Peyer's patch (tissue), 4 donors: ENCODE data around the gene SLF2.

Experiments used
- POLR2A ChIP-seq, 2 donors: fragments of 450-650 bp; IDR thresholded peaks; one replicate each; pipeline ENCODE4 v1.5.1; 2017; ENCODE audit warnings: antibody characterized with exemption in 2 of 2, mild to moderate bottlenecking in 2 of 2, moderate library complexity in 2 of 2
- TF ChIP-seq, protein P1 (sequence below), 6 experiments: fragments of 450-650 bp in 4 of 6; fragments of 200-600 bp in 2 of 6; sonication (generic) in 1 of 6; IDR thresholded peaks; one replicate each; pipeline ENCODE4 v1.5.1; 2017 to 2019; ENCODE audit warnings: antibody characterized with exemption in 6 of 6, mild to moderate bottlenecking in 3 of 6, moderate library complexity in 1 of 6

DNA sequence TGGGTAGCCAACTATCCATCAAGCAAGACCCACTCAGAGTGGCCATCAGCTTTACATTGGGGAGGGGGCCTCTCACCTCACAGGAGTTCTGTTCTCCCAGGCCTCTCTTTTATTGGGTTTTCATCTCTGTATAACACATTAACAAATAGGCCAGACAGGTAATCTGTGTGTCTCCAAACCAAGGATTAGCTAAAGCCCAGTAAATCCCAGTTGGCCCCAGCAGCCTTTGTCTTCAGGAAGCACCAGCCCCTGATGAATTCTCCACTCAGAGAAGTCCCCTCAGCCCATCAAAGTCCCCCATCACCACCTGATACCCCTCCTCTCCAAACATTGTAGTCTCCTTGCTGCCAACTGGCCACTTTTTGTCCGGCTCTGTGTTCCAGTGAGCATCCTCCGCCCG, 16.9 kb upstream of the SLF2 start:
- TF ChIP-seq, protein P1, sequence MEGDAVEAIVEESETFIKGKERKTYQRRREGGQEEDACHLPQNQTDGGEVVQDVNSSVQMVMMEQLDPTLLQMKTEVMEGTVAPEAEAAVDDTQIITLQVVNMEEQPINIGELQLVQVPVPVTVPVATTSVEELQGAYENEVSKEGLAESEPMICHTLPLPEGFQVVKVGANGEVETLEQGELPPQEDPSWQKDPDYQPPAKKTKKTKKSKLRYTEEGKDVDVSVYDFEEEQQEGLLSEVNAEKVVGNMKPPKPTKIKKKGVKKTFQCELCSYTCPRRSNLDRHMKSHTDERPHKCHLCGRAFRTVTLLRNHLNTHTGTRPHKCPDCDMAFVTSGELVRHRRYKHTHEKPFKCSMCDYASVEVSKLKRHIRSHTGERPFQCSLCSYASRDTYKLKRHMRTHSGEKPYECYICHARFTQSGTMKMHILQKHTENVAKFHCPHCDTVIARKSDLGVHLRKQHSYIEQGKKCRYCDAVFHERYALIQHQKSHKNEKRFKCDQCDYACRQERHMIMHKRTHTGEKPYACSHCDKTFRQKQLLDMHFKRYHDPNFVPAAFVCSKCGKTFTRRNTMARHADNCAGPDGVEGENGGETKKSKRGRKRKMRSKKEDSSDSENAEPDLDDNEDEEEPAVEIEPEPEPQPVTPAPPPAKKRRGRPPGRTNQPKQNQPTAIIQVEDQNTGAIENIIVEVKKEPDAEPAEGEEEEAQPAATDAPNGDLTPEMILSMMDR (IDR thresholded peaks at IDR 0.05), result no peak
- no peak for TF ChIP-seq POLR2A (IDR thresholded peaks at IDR 0.05)
